SIG-M5 treated with dmso at 0.1 percent for 504 hours (cell line): Measurements from ENCODE around the gene KRT3.

Experiments used
- DNase-seq: peaks from one replicate; lab custom pipeline; 2025; ENCODE audit not compliant: unreplicated experiment; lab: John Stamatoyannopoulos, UW

The KRT3 gene

GRCh38 chr12:52827499-52828090, 31.7 kb upstream of the KRT3 start:
- DNase-seq, result no peak

GRCh38 chr12:52826611-52827498, 30.9 kb upstream of the KRT3 start:
- no peak for DNase-seq

- DNase-seq, result no peak
Measured at GRCh38 chr12:52825961-52826360, 30.0 kb upstream of the KRT3 start.

GRCh38 chr12:52824741-52825410, 29.0 kb upstream of the KRT3 start:
- DNase-seq, result no peak

- DNase-seq, result no peak
Measured at GRCh38 chr12:52823761-52824450, 28.0 kb upstream of the KRT3 start.

GRCh38 chr12:52822771-52823510, 27.0 kb upstream of the KRT3 start:
- DNase-seq, result no peak

GRCh38 chr12:52821826-52822660, 26.1 kb upstream of the KRT3 start:
- DNase-seq, result no peak

- DNase-seq, result no peak
Measured at GRCh38 chr12:52821071-52821730, 25.3 kb upstream of the KRT3 start.

GRCh38 chr12:52820521-52820920, 24.6 kb upstream of the KRT3 start:
- no peak for DNase-seq

GRCh38 chr12:52819731-52820510, 24.0 kb upstream of the KRT3 start:
- no peak for DNase-seq

GRCh38 chr12:52818887-52819420, 23.0 kb upstream of the KRT3 start:
- DNase-seq, result no peak

GRCh38 chr12:52818388-52818787, 22.5 kb upstream of the KRT3 start:
- no peak for DNase-seq

GRCh38 chr12:52817699-52818238, 21.9 kb upstream of the KRT3 start:
- DNase-seq, result no peak

GRCh38 chr12:52817003-52817698, 21.2 kb upstream of the KRT3 start:
- DNase-seq, result no peak

- no peak for DNase-seq
Measured at GRCh38 chr12:52815676-52816588, 20.0 kb upstream of the KRT3 start.

GRCh38 chr12:52815161-52815560, 19.2 kb upstream of the KRT3 start:
- DNase-seq, result no peak
